Choroid plexus epithelial cell (primary cell): Measurements from ENCODE around the gene MDH1.

Experiments
- DNase-seq: peaks from one replicate; pipeline ENCODE4 v3.0.0-alpha.2; 2010; ENCODE audit warnings: low read depth
- H3K4me3 ChIP-seq: 2 replicates; pipeline ENCODE4 v1.5.1; 2011; ENCODE audit warnings: low read depth, mild to moderate bottlenecking, control low read depth, low read length, moderate library complexity
- CTCF ChIP-seq: conservative IDR thresholded peaks from 2 replicates; pipeline ENCODE4 v1.5.1; 2011; ENCODE audit warnings: low read depth, mild to moderate bottlenecking, control low read depth, inconsistent platforms, low read length, moderate library complexity

The MDH1 gene

DNA sequence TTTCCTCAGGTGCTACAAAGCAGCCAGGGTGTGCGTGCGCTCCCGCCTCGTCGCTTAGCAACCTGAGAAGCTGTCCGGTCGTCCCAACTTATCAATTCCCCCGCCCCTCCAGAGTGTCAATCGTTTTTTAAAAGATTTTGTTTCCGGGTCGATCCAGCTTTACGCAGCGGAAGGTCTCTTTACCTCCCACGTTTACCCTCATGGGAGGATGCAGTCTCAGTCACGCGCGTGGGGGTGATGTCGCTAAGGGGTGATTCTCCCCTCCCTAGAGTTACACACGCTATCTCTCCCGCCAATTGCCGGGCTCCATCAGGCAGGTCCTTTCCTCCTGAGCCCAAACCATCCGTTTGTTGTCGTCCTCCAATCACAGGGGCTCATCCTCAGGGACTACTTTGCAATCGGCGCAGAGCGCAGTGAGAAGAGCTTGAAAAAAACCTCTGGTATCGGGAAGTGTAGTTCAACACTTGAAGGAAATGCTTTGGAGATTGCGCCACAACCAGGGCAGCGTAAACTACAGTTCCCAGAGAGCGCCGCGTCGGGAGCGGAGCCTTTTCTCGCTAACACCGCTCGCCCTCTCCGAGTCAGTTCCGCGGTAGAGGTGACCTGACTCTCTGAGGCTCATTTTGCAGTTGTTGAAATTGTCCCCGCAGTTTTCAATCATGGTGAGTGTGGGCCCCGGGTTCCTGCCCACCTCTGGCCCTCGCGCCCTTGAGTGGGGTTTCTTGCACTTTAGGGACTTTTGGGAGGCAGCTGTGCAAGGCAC lies at the start of gene MDH1, which contains the start of gene WDPCP:
Gene MDH1, plus strand, starts transcription at position 579 of the 763 bp plus-strand sequence. Its CDS starts 81 bp downstream, at position 660.
Gene WDPCP, minus strand, starts transcription at position 93 of the 763 bp plus-strand sequence. CDS start 206 bp downstream, outside the sequence.
- peak; percentile 100 for DNase-seq
- peak within 1 kb of the TSS; percentile 77 for H3K4me3 ChIP-seq
- TF ChIP-seq CTCF, result no peak

GRCh38 chr2:63539416-63540162 lies 49.2 kb upstream of the MDH1 start:
- no peak for TF ChIP-seq CTCF
- H3K4me3 ChIP-seq, result no peak overlapping the region
- peak; percentile 11 for DNase-seq

GRCh38 chr2:63544017-63544627 lies 44.6 kb upstream of the MDH1 start:
- DNase-seq, result peak; percentile 34
- peak; percentile 59 for TF ChIP-seq CTCF
- H3K4me3 ChIP-seq, result no peak overlapping the region

DNA sequence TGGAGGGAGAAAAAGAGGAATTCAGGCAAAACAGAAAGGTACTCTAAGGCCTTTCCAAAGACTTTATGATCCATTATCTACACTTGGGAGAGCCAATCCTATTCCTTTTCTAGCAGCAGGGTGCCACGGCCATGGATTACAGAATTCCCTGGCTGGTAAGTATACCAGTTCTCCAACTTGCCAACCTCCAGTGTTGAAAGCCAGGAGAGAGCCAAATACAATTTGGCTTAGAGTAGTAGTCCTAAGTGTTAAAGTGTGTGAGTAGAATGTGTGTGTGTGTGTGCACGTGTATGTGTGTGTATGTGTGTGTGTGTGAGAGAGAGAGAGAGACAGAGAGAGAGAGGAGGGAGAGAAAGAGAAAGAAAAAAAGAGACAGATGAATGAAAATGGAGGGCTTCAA lies 43.7 kb upstream of the MDH1 start:
- no peak for TF ChIP-seq CTCF
- DNase-seq, result no peak

DNA sequence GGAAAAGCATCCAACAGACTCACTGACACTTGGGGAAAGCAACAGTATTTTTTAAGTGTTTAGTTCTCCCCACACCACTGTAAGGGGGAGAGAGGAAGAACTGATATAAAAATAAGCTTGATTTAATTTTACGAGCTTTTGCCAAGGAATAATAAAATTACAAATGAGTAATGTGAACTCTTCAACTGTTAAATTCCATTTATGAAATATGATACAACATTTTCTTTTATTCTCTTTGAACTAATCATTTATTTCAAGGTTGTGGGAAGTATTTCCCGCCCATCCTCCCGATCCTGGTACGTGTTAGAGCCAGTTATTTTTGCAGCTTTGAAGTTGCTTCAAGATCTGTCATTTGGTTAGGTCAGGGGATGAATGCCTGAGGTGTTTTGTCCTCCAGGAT lies 35.7 kb upstream of the MDH1 start:
- H3K4me3 ChIP-seq, result no peak overlapping the region
- no peak for TF ChIP-seq CTCF
- DNase-seq, result peak; percentile 74

More for the DNA sequence above, 43.7 kb upstream of the MDH1 start:
- H3K4me3 ChIP-seq, result no peak overlapping the region

GRCh38 chr2:63555299-63555698 lies 33.5 kb upstream of the MDH1 start:
- TF ChIP-seq CTCF, result no peak
- no peak for DNase-seq
- H3K4me3 ChIP-seq, result no peak overlapping the region
